GM18502 (cell line): ENCODE data around the gene CENPU.
"Not testable (repeated sequence)": the region's sequence is repeated elsewhere in the genome, so short reads cannot be mapped to it uniquely, and the experiment has no call there.

ENCODE experiments used
- ATAC-seq: cut with Tn5 transposase; IDR thresholded peaks from one replicate; pipeline ENCODE4 v1.9.1; 2021; ENCODE audit warnings: mild to moderate bottlenecking; ENCODE audit not compliant: unreplicated experiment, poor library complexity

The CENPU gene, protein sequence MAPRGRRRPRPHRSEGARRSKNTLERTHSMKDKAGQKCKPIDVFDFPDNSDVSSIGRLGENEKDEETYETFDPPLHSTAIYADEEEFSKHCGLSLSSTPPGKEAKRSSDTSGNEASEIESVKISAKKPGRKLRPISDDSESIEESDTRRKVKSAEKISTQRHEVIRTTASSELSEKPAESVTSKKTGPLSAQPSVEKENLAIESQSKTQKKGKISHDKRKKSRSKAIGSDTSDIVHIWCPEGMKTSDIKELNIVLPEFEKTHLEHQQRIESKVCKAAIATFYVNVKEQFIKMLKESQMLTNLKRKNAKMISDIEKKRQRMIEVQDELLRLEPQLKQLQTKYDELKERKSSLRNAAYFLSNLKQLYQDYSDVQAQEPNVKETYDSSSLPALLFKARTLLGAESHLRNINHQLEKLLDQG

DNA sequence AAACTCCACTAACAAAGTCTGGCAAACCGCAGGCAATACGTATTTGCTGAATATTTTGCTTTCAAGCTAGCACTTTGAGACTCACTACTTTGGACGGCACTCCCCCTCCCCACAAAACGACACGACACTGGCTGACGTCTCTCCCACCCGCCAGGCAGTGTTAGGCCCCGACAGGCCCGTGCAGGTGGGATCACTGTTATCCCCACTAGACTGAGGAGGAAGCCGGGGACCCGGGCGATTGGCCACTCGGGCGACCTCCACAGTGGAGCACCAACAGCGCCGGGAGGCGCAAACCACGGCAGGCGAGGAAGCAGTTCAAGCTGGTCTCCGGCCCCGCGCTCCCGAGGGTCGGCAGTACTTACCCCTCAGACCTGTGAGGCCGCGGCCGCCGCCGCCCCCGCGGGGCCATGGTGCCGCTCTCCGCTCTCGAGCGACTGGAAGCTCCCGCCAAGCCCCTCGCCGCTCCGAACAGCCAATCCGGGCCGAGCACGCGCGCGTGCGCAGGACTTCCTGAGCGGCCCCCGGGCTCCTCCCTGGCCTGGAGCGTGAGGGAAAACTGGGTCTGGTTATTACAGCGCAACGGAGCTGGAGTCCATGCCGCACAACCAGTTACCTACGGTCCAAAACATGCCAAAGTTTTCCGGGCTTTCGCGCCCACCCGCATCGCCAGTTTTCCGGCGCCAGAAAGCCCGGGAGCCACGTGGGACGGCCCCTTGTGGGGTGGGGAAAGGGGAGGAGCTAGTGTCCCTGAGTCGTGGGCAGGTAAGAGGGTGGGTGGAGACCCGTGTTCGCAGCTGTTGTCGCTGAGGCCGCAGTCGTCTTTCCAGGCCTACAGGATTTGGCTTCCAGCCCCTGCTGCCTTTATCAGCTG, at the start of gene CENPU:
TSS of gene CENPU (minus strand) at position 443 of the 871 bp plus-strand sequence. CDS start at position 409, 34 bp downstream.
- peak; percentile 92 for ATAC-seq

DNA sequence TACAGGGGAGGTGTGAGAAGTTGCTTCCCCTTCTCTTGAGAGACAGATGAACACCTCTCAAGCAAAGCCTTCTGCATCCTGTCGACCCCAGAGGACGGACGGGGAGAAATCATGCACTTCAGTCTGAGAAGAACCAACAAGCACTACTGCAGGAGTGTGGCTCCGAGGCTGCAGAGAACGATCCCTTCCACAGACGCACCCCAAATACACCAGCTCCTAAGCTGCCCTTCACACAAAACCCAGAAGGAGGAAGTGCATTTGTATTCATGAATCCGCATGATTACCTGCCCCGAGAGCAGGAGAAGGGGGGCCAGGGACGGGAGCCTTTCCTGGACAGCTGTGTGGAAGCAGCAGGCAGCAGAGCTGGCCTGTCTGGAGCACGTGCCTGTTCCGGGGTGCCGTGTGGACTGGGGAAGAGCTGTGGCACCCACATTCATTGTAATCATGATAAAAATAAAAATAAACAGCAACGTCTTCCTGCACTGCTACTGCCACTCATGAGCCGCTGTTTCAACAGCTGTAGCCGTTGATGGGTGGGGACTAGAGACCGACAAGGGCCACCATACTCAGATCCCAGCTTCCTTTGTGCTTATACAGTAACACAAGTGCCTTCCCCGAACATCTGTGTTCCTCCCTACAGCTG, 49.0 kb upstream of the CENPU start:
- ATAC-seq, result no peak

DNA sequence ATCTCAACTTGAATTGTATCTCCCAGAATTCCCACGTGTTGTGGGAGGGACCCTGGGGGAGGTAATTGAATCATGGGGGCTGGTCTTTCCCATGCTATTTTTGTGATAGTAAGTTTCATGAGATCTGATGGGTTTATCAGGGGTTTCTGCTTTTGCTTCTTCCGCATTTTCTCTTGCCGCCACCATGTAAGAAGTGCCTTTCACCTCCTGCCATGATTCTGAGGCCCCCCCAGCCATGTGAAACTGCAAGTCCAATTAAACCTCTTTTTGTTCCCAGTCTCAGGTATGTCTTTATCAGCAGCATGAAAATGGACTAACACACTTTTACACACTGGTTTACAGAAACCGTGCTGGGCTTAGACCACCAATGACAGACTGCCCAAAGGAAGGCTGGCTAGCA, 45.3 kb upstream of the CENPU start:
- not testable (repeated sequence) for ATAC-seq

DNA sequence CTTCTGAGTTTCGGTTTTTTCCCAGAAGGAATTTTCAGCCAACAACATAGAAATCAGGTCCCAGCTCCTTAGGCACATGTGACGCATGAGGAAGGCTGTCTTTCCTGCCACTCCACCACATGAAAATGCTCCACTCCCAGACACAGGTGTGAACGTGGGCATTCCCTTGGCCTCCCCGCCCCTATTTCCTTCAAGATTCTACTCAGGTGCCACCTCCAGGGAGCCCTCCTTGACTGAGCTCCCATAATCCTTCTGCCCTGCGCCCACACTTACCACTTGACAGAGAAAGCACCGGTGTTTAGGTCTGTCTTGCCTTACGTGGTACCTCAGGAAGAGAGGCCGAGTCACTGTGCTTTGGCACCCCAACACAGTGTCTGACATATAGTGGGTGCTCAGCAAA, 44.4 kb upstream of the CENPU start:
- ATAC-seq, result no peak

DNA sequence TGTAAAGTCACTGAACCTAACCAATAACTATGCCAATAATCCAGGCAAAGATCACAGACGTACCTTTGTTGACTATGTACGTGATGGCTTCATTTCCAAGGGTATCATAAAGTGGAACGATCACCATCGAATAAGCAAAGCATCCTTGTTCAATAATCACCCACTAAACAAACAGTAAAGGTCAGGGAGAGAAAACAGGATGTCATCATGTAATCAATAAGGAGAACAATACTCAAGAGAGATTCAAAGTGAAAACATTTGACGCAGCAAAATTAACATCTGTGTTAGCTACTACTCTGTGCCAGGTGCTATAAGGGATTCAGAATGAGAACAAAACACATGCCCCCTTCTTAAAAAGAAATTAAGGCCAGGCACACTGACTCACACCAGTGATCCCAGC, 42.9 kb upstream of the CENPU start:
- no peak for ATAC-seq

DNA sequence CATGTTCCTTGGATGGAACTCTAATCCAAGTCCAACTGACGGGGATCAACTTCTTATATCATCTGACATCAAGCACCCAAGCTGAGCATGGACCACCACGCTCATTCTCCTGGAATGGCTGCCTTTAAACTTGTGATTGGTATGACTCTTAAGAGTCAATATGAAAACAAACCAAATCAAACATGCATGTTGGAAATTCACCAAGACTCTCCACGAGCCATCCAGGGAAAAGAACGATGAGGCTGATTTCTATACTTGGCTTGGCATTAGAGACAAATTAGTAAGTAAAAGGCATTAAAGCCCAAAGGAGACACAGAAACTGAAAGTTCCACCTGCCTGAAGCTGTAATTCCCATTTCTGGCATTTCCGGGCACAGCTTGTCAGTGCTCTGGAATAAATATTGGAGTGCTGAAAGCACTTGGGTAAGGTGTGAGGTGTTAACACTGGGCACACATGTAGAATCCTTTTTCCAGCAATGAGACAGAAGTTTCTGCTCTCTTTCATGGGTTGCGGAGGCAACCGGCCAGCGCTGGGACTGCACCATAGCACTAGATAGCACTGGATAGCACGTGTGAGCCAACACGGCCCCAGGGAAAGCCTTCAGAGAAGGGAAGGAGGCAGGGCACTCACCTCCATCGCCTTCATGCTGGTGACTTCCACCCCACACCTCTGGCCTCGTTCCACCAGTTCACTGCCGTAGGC, 42.1 kb upstream of the CENPU start:
- ATAC-seq, result no peak

DNA sequence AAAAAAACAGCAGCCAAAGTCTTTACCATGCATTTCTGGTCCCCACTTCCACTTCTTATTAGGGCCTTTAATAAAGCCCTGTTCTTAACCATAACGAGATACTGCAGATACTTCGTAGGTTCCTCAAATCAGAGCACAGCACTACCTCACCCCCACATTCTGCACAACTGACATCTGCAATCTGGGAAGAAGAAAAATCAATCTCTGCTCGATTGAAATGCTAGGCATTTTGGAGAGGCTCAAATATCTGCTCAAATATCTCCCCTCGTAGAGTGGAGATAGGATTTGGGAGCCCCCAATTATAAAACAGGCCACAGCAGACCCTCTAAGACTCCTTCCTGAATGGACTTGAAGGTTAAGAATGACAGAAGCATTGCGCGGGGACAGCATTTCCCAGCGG, 40.3 kb upstream of the CENPU start:
- no peak for ATAC-seq

DNA sequence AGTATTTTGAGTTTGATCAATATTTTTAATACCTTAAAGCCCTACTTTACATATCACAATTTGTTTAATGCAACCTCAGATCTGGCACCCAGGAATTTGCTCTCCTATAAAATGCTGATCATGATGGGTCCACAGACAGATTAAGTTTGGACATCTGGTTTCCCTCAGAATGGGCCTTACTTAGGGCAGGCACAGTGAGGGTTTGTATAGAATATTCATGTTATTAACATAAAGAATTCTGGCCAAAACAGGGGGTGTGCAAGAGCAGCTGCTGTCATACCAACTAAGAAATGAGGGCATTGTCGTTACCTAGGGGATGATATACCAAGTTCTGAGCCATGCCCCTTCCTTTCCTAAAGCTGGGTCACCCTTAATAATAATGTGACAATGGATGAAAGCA, 37.5 kb upstream of the CENPU start:
- ATAC-seq, result no peak

DNA sequence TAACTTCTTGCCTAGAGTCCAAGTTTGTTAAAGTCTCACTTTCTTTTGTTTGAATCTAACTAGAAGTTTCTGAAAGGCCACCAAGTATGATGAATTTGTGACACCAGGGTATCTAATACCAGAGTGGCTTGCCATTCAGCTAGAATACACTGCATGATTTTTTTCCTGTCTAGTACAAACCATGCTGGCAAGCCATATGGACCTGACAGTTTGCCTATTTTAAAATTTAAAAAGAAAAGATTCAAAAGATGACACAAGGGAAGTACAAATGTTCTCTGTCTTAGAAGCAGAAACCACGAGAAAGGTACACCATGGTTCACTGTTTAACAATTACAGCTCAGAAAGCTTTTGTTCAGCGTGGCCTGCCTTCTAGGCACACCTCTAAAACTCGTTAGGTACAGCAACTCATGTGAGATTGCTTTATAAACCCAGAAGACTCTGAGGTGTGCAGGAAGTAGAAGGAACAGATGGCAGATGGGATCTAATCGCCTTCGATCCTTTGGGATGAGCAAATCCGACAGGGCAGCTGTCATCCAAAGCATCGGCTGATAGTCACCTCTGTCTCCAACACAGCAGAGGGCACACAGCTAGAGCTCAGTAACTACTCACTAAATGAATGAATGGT, 35.4 kb upstream of the CENPU start:
- no peak for ATAC-seq

DNA sequence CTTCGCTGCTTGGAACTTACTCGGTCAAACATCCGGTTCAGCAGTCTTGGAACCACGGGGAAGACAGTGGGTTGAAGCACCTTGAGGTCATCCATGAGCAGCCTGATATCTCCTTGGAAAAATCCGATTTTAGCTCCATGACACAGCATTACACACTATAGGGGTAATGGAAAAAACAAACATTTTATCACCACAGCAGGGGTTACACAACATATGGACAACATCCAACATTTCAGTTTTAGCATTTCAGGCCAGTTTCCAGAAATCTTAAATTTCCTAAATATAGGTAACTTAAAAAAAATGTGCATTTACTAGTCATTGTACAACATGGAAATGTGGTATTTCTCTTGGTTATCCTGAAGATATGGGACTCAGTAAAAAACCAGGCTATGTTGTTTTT, 34.4 kb upstream of the CENPU start:
- no peak for ATAC-seq

DNA sequence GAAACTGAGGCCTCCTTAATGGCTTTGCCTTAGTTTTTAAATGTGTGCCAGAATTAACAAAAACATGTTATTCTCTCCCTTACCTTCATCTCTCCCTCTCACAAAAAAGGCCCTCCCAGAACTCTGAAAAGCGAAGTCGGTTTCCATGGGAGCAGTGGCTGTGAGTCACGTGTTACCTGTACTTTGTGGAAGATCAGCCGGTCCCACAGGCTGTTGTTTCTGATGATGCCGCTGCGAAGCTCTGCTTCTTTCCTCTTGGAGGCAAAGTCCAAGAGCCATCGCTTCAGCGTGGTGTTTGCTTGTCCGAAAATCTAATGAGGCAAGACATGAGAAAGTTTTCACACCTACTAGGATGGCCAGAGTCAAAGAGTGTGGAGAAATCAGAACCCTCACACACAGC, 32.5 kb upstream of the CENPU start:
- no peak for ATAC-seq

DNA sequence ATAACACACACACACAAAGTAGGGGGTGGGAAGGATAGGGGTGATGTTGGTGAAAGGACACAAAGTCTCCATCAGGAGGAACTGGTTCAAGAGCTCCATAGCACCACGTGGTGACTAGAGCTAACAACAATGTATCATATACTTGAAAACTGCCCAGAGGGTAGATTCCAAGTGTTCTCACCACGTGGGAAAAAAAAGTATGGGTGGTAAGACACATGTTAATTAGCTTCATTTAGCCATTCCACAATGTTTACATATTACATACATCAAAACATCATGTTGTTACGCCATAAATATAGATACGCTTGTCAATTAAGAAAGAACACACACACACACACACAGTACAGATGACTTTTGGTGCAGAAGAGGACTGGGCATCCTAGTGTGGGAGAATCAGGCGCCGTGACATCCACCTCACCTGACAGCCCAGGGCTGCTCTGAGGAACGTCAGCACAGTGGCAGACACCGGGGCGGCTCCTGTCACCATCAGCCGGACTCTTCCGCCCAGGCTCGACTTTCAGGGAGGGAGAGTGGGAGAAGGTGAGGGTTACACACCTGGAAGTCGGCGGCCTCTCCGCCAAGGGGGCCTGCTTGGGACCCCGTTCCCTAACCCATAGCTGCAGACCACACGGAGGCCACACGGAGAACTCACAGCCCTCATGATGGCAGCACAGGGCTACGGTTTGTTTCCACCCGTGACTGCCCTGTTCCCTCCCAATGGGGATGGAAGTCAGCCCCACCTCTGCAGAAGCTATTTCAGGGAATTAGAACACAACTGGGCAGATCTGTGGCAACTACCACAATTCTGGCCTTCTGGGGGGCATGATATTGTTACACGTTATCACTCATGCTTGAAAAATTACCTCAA, 31.8 kb upstream of the CENPU start:
- ATAC-seq, result no peak

DNA sequence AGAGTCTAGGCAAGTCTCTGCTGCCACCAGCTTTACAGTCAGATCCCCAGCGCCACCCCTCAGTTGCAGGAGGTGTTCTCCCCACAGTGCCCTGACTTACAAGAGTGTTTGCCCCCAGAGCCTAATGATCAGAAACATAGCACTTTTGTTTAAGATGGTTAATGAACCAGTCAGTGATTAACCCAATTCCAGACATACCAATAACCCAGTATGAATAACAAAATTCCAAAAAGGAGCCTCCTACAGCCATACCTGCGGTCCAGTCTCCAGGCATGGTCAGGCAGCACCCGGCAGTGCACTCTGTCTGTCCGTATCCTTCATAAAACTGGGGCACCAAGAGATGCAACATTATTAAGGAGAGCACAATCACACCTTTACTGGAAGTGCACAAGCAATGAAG, 30.7 kb upstream of the CENPU start:
- ATAC-seq, result no peak

DNA sequence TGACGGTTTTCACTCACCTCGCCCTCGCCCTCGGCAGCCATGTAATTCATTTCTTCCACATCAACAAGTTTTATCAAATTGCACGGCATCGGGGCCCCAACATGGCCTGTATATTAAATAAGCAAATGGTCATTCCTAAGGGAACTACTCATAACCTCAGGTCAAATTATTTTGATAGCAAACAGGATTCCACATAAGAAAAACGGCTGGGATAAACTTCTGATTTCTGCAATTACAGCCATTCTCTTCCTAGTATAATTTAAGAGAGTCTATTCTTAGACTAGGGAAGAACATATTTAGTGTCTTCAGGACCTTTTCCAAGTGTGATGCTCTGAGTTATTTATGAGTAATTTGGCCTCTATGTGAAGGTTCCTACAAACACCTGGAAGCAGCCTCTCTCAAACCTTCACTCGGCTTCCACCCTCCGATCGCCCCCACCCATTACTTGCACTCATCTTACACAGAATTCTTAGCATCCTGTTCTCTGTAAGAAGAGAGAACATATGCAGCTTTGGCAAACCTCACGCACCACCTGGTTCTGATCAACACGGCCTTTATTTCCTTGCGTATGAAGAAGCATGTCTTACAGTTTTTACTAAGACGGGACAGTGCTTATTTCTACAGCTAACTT, 29.4 kb upstream of the CENPU start:
- no peak for ATAC-seq

DNA sequence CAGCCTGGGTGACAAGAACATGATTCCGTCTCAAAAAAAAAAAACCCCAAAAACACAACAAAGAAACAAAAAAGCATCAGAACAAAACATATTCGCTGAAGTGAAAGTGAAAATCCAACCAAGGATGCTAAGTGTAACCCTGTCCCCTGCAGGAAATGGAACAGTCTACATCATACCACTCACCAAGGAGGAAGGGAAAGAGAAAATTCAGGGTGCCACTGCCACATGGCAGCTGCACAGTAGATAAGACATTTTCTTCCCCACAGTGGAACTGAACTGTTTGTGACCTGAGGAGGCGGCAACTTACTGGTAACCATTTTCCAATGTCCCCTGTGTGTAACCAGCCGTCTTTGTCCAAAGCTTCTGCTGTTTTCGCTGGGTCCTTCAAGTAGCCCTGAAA, 28.2 kb upstream of the CENPU start:
- ATAC-seq, result peak; percentile 84

DNA sequence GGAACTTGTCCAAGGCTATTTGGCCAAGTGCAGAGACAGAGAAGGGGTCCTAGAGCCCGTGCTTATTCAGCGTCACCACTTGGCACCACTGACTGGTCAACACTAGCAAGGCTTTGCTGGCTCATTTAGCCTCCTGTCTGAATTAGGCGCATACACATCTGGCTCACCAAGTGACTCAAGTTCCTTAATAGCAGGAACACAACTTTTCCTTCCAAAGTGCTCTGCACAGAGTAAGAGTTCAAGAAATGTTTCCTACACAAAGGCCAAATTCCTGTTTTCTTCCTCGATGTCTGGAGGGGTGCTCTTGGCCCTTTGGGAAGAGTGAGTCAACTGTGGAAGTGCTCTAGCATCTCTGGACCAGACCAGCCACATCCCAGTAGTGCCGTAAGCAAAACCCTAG, 26.8 kb upstream of the CENPU start:
- ATAC-seq, result no peak

DNA sequence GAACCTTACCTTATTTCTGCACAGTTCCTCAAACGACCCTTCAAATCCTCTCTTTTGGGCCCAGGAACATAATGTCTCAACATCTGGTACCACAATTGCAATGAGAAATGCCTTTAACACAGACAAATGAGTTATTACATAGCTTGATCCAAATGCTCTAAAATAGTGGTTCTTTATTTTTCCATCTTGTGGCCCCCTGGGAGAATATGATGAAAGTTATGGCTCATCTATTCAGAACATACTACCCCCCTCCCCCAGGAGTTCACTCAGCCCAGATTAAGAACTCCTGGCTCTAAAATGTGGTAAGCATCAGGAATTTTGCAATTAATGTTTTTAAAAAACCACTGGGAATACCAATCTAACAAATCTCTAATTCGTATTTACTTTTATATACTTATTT, 23.9 kb upstream of the CENPU start:
- no peak for ATAC-seq

DNA sequence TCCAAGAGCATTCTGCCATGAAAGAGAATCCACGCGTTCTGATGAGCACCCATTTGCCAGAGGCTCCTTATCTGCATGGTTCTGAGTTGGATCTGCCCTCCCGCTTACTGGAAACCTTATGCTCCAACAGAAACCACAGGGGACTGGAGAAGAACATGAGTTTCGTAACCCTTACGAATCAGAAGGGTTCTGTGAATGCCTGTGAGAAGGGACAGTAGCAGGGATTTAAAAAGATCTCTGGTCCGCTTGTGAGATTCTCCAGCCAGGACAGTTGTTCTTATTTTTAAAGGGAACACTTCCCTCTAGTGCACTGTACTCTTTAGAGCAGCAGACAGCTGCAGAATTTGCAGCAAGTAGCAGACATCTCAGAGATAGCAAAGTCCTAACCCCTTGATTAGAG, 22.5 kb upstream of the CENPU start:
- no peak for ATAC-seq

DNA sequence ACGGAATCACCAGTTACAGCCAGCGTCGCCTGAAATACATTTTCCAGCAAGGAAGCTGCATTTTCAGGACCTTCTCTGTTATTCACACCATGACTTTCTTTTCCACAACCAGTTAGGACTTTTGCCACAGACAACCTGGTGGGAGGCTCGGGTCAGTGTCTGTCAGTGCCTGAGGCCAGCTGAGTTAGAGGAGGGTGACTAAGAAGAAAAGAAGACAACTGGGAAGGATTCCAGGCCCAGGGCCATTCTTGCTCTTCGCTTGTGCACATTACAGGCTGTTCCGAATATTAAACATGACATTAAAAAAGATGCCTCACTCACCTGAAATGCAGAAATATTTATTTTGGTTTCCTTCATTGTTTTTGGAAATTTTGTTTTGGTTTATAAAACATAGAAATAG, 21.4 kb upstream of the CENPU start:
- ATAC-seq, result no peak
